Loucy (cell line): ENCODE measurements around the gene ZFYVE28.

Experiments
- H2AFZ ChIP-seq: fragments of 200-600 bp; sonication (generic); 2 replicates; pipeline ENCODE4 v1.6.0; 2016; ENCODE audit warnings: antibody characterized with exemption, mild to moderate bottlenecking, low read length, moderate library complexity
- H3F3A ChIP-seq: fragments of 200-600 bp; 2 replicates; pipeline ENCODE4 v1.6.0; 2016; ENCODE audit warnings: antibody characterized with exemption, low read depth, mild to moderate bottlenecking
- H3K27me3 ChIP-seq: fragments of 200-600 bp; sonication (generic); 2 replicates; pipeline ENCODE4 v1.6.1; 2014; ENCODE audit warnings: low read length, mild to moderate bottlenecking; ENCODE audit not compliant: insufficient read depth, poor library complexity, severe bottlenecking
- H3K36me3 ChIP-seq: fragments of 200-600 bp; sonication (generic); 2 replicates; pipeline ENCODE4 v1.6.1; 2016; ENCODE audit warnings: low read length; ENCODE audit not compliant: insufficient read depth
- H3K4me1 ChIP-seq: fragments of 200-600 bp; sonication (generic); 2 replicates; pipeline ENCODE4 v1.5.1; 2014; ENCODE audit warnings: low read length, mild to moderate bottlenecking; ENCODE audit not compliant: insufficient read depth, poor library complexity, severe bottlenecking
- H3K4me2 ChIP-seq: fragments of 200-600 bp; sonication (generic); 2 replicates; pipeline ENCODE4 v1.6.0; 2014; ENCODE audit warnings: antibody characterized with exemption, low read length, low read depth, mild to moderate bottlenecking; ENCODE audit not compliant: poor library complexity, severe bottlenecking
- H3K4me3 ChIP-seq: fragments of 200-600 bp; sonication (generic); 2 replicates; pipeline ENCODE4 v1.5.1; 2014; ENCODE audit warnings: low read length, mild to moderate bottlenecking, mixed read lengths; ENCODE audit not compliant: poor library complexity, severe bottlenecking
- H3K79me2 ChIP-seq: fragments of 200-600 bp; sonication (generic); 2 replicates; pipeline ENCODE4 v1.6.1; 2014; ENCODE audit warnings: low read length; ENCODE audit not compliant: insufficient read depth
- H3K9ac ChIP-seq: fragments of 200-600 bp; sonication (generic); 2 replicates; pipeline ENCODE4 v1.6.0; 2014; ENCODE audit warnings: mild to moderate bottlenecking, low read depth, low read length, moderate library complexity; ENCODE audit not compliant: poor library complexity, severe bottlenecking
- H3K9me2 ChIP-seq: fragments of 200-600 bp; sonication (generic); replicated peaks from 2 replicates; pipeline ENCODE4 v1.6.1; 2016; ENCODE audit warnings: low read depth, low read length, mixed read lengths
- H3K9me3 ChIP-seq: fragments of 200-600 bp; sonication (generic); 2 replicates; pipeline ENCODE4 v1.6.1; 2014; ENCODE audit warnings: mild to moderate bottlenecking, antibody characterized with exemption, low read length, low read depth; ENCODE audit not compliant: insufficient read depth
- H4K20me1 ChIP-seq: fragments of 200-600 bp; sonication (generic); 2 replicates; pipeline ENCODE4 v1.6.0; 2014; ENCODE audit warnings: antibody characterized with exemption, low read length, mild to moderate bottlenecking; ENCODE audit not compliant: insufficient read depth, poor library complexity, severe bottlenecking
- CTCF ChIP-seq: fragments of 200-600 bp; sonication (generic); conservative IDR thresholded peaks from 2 replicates; pipeline ENCODE4 v1.5.1; 2014; ENCODE audit warnings: mild to moderate bottlenecking, antibody characterized with exemption, low read length
- EZH2phosphoT487 ChIP-seq: fragments of 200-600 bp; IDR thresholded peaks from 2 replicates; pipeline ENCODE4 v1.6.1; 2018; ENCODE audit warnings: antibody characterized with exemption, mild to moderate bottlenecking, moderate library complexity, borderline replicate concordance

ZFYVE28 gene

GRCh38 chr4:2321279-2322196, 96.9 kb downstream of the ZFYVE28 start:
- no peaks in the 10 kb centered on the region for H3K27me3 ChIP-seq
- H3K4me2 ChIP-seq: no peak overlapping the region
- no peaks in the 10 kb centered on the region for H3K4me1 ChIP-seq
- H3K4me3 ChIP-seq: no peak overlapping the region
- no peaks in the 10 kb centered on the region for H3F3A ChIP-seq
- no peaks in the 10 kb centered on the region for H4K20me1 ChIP-seq
- no peaks in the 10 kb centered on the region for H3K9me2 ChIP-seq
- H3K36me3 ChIP-seq: no peaks in the 10 kb centered on the region
- TF ChIP-seq CTCF (no peak), EZH2phosphoT487 (no peak)
- no peak overlapping the region for H3K9ac ChIP-seq
- H2AFZ ChIP-seq: no peak overlapping the region
- H3K79me2 ChIP-seq: no peaks in the 10 kb centered on the region
- no peaks in the 10 kb centered on the region for H3K9me3 ChIP-seq

- Histone ChIP-seq H3K4me2 (no peak overlapping the region), H3K79me2 (no peaks in the 10 kb centered on the region), H3K9ac (no peak overlapping the region), H3K9me2 (no peaks in the 10 kb centered on the region), H3K36me3 (no peaks in the 10 kb centered on the region), H4K20me1 (no peaks in the 10 kb centered on the region), H3K4me1 (no peaks in the 10 kb centered on the region), H2AFZ (no peak overlapping the region), H3K9me3 (no peaks in the 10 kb centered on the region), H3F3A (no peaks in the 10 kb centered on the region), H3K4me3 (no peak overlapping the region), H3K27me3 (no peaks in the 10 kb centered on the region)
- no peak for TF ChIP-seq CTCF
- no peak for TF ChIP-seq EZH2phosphoT487
Measured at GRCh38 chr4:2320746-2321145, 97.7 kb downstream of the ZFYVE28 start.

- no peaks in the 10 kb centered on the region for H3K9me2 ChIP-seq
- no peak overlapping the region for H3K4me2 ChIP-seq
- H3K9me3 ChIP-seq: no peaks in the 10 kb centered on the region
- H3K36me3 ChIP-seq: no peaks in the 10 kb centered on the region
- H3K9ac ChIP-seq: no peak overlapping the region
- H4K20me1 ChIP-seq: no peaks in the 10 kb centered on the region
- no peak overlapping the region for H2AFZ ChIP-seq
- TF ChIP-seq CTCF (no peak), EZH2phosphoT487 (no peak)
- no peaks in the 10 kb centered on the region for H3K27me3 ChIP-seq
- no peak overlapping the region for H3K4me3 ChIP-seq
- no peaks in the 10 kb centered on the region for H3K79me2 ChIP-seq
- H3K4me1 ChIP-seq: no peaks in the 10 kb centered on the region
- no peaks in the 10 kb centered on the region for H3F3A ChIP-seq
Measured at GRCh38 chr4:2320152-2320551, 98.3 kb downstream of the ZFYVE28 start.
